GM12865 (cell line): ENCODE data around the gene NMRK2.

ENCODE experiments used
- DNase-seq: peaks from one replicate; pipeline ENCODE4 v3.0.0; 2010; ENCODE audit warnings: low read depth
- H3K4me3 ChIP-seq: 2 replicates; pipeline ENCODE4 v1.5.1; 2011; ENCODE audit warnings: mild to moderate bottlenecking, low read depth, low read length, control low read depth
- TF ChIP-seq, protein P1 (sequence below): IDR thresholded peaks from 2 replicates; pipeline ENCODE4 v1.5.1; 2011; ENCODE audit warnings: low read length, control low read depth, low read depth, inconsistent platforms; ENCODE audit not compliant: insufficient read depth; ENCODE audit errors: missing control alignments

NMRK2 gene

DNA sequence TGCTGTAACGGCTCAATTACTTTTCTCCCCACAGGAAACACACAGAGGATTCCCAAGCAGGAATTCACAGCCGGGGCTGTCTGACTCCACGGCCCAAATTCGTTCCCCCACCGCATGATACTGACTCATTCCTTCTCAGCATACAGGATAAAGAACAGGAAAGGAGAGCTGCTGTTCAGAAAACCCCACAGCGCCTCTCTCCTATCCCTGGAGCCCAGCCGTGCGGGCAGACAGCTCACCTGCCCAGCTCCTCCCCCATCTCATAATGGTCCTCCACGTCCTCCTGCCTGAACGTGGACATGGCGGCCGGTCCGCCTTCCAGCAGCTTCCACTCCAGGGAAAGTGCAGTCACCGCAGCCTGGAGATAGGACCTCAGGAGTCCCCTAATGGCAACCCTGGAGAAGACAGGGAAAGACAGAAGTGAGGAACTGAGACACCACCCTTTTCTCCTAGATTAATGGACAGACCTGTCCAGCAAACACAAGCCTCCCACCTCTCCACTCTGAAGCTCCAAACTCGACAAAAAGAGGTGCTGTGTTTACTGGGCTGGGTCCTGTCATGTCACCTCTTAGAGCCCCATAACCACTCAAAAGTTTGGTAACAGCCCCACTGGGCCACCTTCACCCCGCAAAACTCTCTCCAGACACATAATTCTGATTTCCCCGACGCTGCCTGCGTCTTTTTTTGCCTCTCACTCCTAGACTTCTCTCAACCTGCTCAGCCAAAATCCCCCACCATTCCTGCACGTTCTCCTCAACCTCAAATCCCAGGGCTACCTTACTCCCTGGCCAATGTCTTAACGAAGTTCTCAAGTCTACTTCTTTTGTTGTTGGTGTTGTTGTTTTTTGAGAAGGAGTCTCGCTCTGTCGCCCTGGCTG is 36.8 kb downstream of the NMRK2 start:
- TF ChIP-seq, protein P1, sequence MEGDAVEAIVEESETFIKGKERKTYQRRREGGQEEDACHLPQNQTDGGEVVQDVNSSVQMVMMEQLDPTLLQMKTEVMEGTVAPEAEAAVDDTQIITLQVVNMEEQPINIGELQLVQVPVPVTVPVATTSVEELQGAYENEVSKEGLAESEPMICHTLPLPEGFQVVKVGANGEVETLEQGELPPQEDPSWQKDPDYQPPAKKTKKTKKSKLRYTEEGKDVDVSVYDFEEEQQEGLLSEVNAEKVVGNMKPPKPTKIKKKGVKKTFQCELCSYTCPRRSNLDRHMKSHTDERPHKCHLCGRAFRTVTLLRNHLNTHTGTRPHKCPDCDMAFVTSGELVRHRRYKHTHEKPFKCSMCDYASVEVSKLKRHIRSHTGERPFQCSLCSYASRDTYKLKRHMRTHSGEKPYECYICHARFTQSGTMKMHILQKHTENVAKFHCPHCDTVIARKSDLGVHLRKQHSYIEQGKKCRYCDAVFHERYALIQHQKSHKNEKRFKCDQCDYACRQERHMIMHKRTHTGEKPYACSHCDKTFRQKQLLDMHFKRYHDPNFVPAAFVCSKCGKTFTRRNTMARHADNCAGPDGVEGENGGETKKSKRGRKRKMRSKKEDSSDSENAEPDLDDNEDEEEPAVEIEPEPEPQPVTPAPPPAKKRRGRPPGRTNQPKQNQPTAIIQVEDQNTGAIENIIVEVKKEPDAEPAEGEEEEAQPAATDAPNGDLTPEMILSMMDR = no peak
- H3K4me3 ChIP-seq = peak overlapping the region; percentile 82
- no peak for DNase-seq

DNA sequence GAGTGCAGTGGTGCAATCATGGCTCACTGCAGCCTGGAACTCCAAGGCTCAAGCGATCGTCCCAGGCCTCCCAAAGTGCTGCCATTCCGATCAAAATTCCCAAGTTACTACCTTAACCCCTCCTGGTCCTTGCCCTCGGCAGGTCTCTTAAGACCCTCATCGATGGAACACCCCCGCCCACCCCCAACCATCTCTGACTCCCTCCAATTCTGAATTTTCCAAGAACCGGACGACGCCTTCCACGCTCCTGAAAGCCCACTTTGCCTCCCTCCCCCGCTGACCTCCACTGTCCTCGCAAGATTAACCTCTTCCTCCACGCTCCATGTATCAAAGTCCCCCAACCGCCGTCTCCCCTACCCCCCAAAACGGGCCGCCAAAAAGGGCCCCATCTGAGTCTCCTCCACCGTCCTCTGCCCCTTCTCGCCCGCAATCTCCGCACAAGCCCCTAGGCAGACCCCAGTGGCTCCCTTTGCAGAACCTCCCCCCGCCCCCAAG is 37.5 kb downstream of the NMRK2 start:
- H3K4me3 ChIP-seq = peak overlapping the region; percentile 82
- DNase-seq = no peak
- TF ChIP-seq, protein P1 = no peak

DNA sequence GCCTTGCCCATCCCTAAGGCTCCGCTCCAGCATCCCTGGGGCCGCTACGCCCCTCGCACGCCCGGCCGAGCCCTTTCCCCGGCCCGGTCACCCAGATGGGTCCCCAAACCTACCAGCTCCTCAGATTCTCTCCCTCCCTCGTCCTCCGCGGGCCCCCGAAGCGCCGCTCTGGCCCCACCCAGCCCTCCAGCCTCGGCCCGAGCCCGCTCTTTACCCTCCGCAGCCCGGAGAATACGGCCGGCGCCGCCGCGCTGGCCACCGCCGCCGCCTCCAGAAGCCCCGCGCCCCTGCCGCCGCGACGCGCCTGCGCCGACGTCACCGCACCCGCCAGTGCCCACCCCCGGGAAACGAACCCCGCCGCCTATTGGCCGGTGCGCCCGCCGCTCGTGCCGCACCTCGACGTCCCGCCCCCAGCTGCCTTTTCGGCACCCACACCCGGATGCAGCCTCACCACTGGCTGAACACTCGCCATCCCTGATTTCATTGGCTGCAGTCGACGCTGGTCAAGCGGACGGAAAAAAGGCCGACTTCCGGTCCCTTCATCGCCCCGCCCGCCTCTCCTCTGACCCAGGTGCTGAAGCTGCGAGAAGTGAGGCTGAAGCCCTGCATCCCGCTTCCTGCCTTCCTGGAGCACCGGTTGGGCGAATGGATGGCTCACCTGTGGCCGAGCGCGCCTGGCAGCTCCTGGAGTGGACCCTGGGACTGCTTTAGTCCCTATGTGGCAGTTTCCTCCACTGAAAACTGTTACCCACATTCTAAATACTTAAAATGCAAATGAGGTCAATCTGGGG is 38.1 kb downstream of the NMRK2 start, which contains the start of gene DAPK3:
Gene DAPK3, minus strand, starts transcription at position 292 of the 791 bp plus-strand sequence. CDS start 1,364 bp downstream, outside the sequence.
- DNase-seq = peak; percentile 99
- TF ChIP-seq, protein P1 = no peak
- H3K4me3 ChIP-seq = peak within 1 kb of the TSS; percentile 82

DNA sequence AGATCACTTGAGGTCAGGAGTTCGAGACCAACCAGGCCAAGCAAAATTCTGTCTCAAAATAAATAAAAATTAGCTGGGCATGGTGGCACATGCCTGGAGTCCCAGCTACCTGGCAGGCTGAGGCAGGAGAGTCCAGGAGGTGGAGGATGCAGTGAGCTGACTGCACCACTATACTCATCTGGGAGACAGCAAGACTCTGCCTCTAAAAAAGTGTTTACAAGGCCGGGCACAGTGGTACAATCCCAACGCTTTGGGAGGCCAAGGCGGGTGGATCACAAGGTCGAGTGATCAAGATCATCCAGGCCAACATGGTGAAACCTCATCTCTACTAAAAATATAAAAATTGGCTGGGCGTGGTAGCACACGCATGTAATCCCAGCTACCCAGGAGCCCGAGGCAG is 42.3 kb downstream of the NMRK2 start:
- no peak for DNase-seq
- TF ChIP-seq, protein P1 = no peak
- no peak overlapping the region for H3K4me3 ChIP-seq

DNA sequence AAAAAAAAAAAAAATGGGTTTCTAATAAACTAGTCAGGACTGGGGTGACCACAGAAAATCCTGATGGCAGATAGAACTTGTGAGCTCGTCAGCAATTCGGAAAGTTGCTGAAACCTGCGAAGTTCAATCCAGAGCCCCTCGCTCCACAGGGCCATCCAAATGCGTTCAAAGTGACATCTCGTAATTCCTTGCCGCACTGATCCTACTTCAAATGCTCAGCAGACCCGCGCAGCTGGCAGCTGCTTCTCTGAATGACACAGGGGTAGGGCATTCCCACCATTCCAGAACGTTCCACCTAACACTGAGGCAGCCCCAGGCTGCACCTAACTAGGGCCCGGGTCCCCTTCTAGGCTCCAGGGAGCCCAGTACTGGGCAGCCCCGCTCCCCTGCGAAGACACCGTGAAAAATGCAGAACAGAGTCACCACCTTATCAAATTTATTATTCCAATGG is 42.8 kb downstream of the NMRK2 start:
- no peak overlapping the region for H3K4me3 ChIP-seq
- TF ChIP-seq, protein P1 = no peak
- no peak for DNase-seq

DNA sequence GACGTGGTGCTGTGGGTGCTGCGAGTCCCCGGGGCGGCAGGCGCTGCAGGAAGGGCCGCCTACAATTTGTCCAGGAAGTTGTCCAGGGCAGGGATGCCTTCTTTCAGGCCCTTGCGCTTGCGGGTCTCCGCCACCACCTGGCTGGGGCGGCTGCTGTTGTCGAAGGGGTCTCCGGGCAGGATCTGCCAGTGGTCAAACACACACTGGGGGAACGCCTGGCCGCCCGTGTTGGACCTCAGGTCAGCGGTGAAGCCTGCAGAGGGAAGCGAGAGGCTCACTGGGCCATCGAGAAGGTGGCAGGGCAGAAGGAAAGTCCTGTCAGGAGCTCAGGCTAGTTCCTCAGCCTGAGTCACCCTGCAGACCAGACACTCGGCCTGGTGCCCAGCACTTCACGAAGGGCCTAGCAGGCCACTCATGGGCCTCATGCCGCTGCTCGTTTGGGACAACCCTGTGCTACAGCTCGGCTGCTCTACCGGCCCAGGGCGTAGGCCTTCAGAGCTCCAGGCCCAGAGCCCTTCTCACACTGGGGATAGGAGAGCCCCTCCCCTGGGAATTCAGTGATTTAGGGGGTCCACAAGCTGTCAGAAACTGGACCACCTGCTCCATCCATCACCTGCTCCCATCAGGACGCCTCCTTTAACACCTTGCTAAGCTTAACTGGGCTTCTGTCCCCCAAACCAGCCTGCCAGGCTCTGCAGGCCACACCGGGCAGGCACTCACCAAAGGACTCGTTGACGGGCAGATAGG is 43.8 kb downstream of the NMRK2 start:
- H3K4me3 ChIP-seq = no peak overlapping the region
- DNase-seq = no peak
- TF ChIP-seq, protein P1 = no peak
